ENCODE measurements around the gene MOV10L1. TPM values are rescaled to one million over a fixed set of nuclear protein-coding genes. Genes with fewer than 3 reads are reported as not detected.

The MOV10L1 gene
- not detected in 2 replicates for total RNA-seq

GRCh38 chr22:50089682-50090411, at the start of gene MOV10L1:
Gene MOV10L1, plus strand, starts transcription at chr22:50090006. Its CDS starts 83 bp downstream, at chr22:50090089.
- TF ChIP-seq CTCF (IDR thresholded peaks at IDR 0.05), result no peak
- Mint-ChIP-seq H3K36me3 (ENCODE audit: low read depth) (peaks cover 4% of the 10 kb centered on the region), H3K4me3 (no peak within 1 kb of the TSS), H3K27me3 (peaks cover 21% of the 10 kb centered on the region), H3K9me3 (peaks cover 11% of the 10 kb centered on the region), H3K27ac (no peak within 1 kb of the TSS), H3K4me1 (peaks cover 3% of the 10 kb centered on the region)
- ATAC-seq (ENCODE audit: low read depth) (no peak), DNase-seq (no peak)
- ChIA-PET CTCF (no interaction called here), POLR2A (no interaction called here)
- intact Hi-C loops (cut with micrococcal nuclease), result no loop called here

GRCh38 chr22:50040717-50041116, 49.1 kb upstream of the MOV10L1 start:
- Mint-ChIP-seq H3K27ac (no peak overlapping the region), H3K9me3 (peaks cover 7% of the 10 kb centered on the region), H3K4me1 (no peaks in the 10 kb centered on the region), H3K4me3 (no peak overlapping the region), H3K36me3 (ENCODE audit: low read depth) (no peaks in the 10 kb centered on the region), H3K27me3 (peaks cover 14% of the 10 kb centered on the region)
- ATAC-seq (ENCODE audit: low read depth) (no peak), DNase-seq (no peak)
- no peak for TF ChIP-seq CTCF (IDR thresholded peaks at IDR 0.05)
- POLR2A ChIA-PET, result interaction anchor here (0.5 kb wide), 1 partner anchor 438 kb away, joined by 9 read pairs; no protein-coding TSS in a partner anchor
- intact Hi-C loops (cut with micrococcal nuclease), result no loop called here
- CTCF ChIA-PET, result no interaction called here

- ChIA-PET CTCF (no interaction called here), POLR2A (no interaction called here)
- H3K27ac Mint-ChIP-seq, result no peak overlapping the region
These were observed 48.3 kb upstream of the MOV10L1 start for GRCh38 chr22:50041361-50042065.

GRCh38 chr22:50044485-50045118, 45.2 kb upstream of the MOV10L1 start:
- ATAC-seq (ENCODE audit: low read depth) (no peak), DNase-seq (no peak)
- ChIA-PET CTCF (no interaction called here), POLR2A (interaction anchor here (0.6 kb wide), 1 partner anchor 108 kb away, joined by 4 read pairs; no protein-coding TSS in a partner anchor)
- Mint-ChIP-seq H3K4me3 (no peak overlapping the region), H3K27me3 (peaks cover 14% of the 10 kb centered on the region), H3K4me1 (no peaks in the 10 kb centered on the region), H3K36me3 (ENCODE audit: low read depth) (no peaks in the 10 kb centered on the region), H3K9me3 (no peaks in the 10 kb centered on the region), H3K27ac (no peak overlapping the region)
- TF ChIP-seq CTCF (IDR thresholded peaks at IDR 0.05), result no peak
- intact Hi-C loops (cut with micrococcal nuclease), result no loop called here

More at GRCh38 chr22:50041361-50042065, 48.3 kb upstream of the MOV10L1 start:
- Mint-ChIP-seq H3K36me3 (ENCODE audit: low read depth) (no peaks in the 10 kb centered on the region), H3K27me3 (peaks cover 14% of the 10 kb centered on the region), H3K4me1 (no peaks in the 10 kb centered on the region), H3K9me3 (peaks cover 7% of the 10 kb centered on the region), H3K4me3 (no peak overlapping the region)
- DNase-seq, result no peak
- no peak for ATAC-seq (ENCODE audit: low read depth)
- TF ChIP-seq CTCF (IDR thresholded peaks at IDR 0.05), result no peak
- intact Hi-C loops (cut with micrococcal nuclease), result no loop called here
